ENCODE measurements around the gene PANX1. TPM values are rescaled to one million over a fixed set of nuclear protein-coding genes. Genes with fewer than 3 reads are reported as not detected.
"Not testable (repeated sequence)": the region's sequence is repeated elsewhere in the genome, so short reads cannot be mapped to it uniquely, and the experiment has no call there.

PANX1 gene
- total RNA-seq, 1 donor, result 39.0 TPM

GRCh38 chr11:94153320-94153719 is 24.7 kb downstream of the PANX1 start:
- DNase-seq (ENCODE audit: low read depth), result no peak
- no peak for TF ChIP-seq CTCF (IDR thresholded peaks at IDR 0.05; ENCODE audit: insufficient read depth, low read length)

GRCh38 chr11:94154095-94154856 is 25.6 kb downstream of the PANX1 start:
- DNase-seq (ENCODE audit: low read depth), result no peak

More at GRCh38 chr11:94153320-94153719, 24.7 kb downstream of the PANX1 start:
- no peak overlapping the region for H3K4me3 ChIP-seq (ENCODE audit: low read depth, low read length)

GRCh38 chr11:94157339-94157738 is 28.7 kb downstream of the PANX1 start:
- DNase-seq (ENCODE audit: low read depth); H3K4me3 ChIP-seq (ENCODE audit: low read depth, low read length): not testable (repeated sequence)

More at GRCh38 chr11:94154095-94154856, 25.6 kb downstream of the PANX1 start:
- no peak overlapping the region for H3K4me3 ChIP-seq (ENCODE audit: low read depth, low read length)
- no peak for TF ChIP-seq CTCF (IDR thresholded peaks at IDR 0.05; ENCODE audit: insufficient read depth, low read length)

GRCh38 chr11:94168882-94169281 is 40.2 kb downstream of the PANX1 start:
- H3K4me3 ChIP-seq (ENCODE audit: low read depth, low read length), result no peak overlapping the region
- DNase-seq (ENCODE audit: low read depth), result no peak
- TF ChIP-seq CTCF (IDR thresholded peaks at IDR 0.05; ENCODE audit: insufficient read depth, low read length), result no peak

GRCh38 chr11:94169516-94169915 is 40.9 kb downstream of the PANX1 start:
- H3K4me3 ChIP-seq (ENCODE audit: low read depth, low read length), result no peak overlapping the region
- TF ChIP-seq CTCF (IDR thresholded peaks at IDR 0.05; ENCODE audit: insufficient read depth, low read length), result no peak
- DNase-seq (ENCODE audit: low read depth), result no peak

- DNase-seq (ENCODE audit: low read depth), result no peak
- H3K4me3 ChIP-seq (ENCODE audit: low read depth, low read length), result no peak overlapping the region
- TF ChIP-seq CTCF (IDR thresholded peaks at IDR 0.05; ENCODE audit: insufficient read depth, low read length), result no peak
Observed at GRCh38 chr11:94169930-94170545, 41.4 kb downstream of the PANX1 start.

- DNase-seq (ENCODE audit: low read depth), result no peak
- no peak for TF ChIP-seq CTCF (IDR thresholded peaks at IDR 0.05; ENCODE audit: insufficient read depth, low read length)
- H3K4me3 ChIP-seq (ENCODE audit: low read depth, low read length), result no peak overlapping the region
Observed at GRCh38 chr11:94170953-94171352, 42.3 kb downstream of the PANX1 start.

Measured in fibroblast of the aortic adventitia (primary cell).